Fibroblast of mammary gland (primary cell): ENCODE data around the gene RETREG3.
A peak's percentile ranks its signal among the peaks of the same experiment; 100 is the strongest.

Source experiments
- DNase-seq: peaks from one replicate; pipeline ENCODE4 v3.0.0-alpha.2; 2010; ENCODE audit warnings: low read depth
- H3K4me3 ChIP-seq: 2 replicates; pipeline ENCODE4 v1.5.1; 2011; ENCODE audit warnings: low read depth, mild to moderate bottlenecking, low read length, moderate library complexity; ENCODE audit not compliant: control insufficient read depth
- CTCF ChIP-seq: conservative IDR thresholded peaks from 2 replicates; pipeline ENCODE4 v1.5.1; 2011; ENCODE audit warnings: low read depth, low read length, inconsistent platforms; ENCODE audit not compliant: control insufficient read depth, insufficient read depth

Gene RETREG3

GRCh38 chr17:42578282-42578869, 30.8 kb downstream of the RETREG3 start:
- H3K4me3 ChIP-seq = peak overlapping the region; percentile 93
- peak; percentile 79 for TF ChIP-seq CTCF
- DNase-seq = peak; percentile 76

- TF ChIP-seq CTCF = peak; percentile 23
- DNase-seq = peak; percentile 92
- peak within 1 kb of the TSS; percentile 93 for H3K4me3 ChIP-seq
These were observed 31.5 kb downstream of the RETREG3 start, which contains the start of gene PSMC3IP for GRCh38 chr17:42577532-42578281. Gene PSMC3IP (minus strand): TSS chr17:42577729. CDS start chr17:42577686, 43 bp downstream.

GRCh38 chr17:42577140-42577531, 32.0 kb downstream of the RETREG3 start:
- peak overlapping the region; percentile 93 for H3K4me3 ChIP-seq
- no peak for TF ChIP-seq CTCF
- DNase-seq = no peak

- no peak for DNase-seq
- H3K4me3 ChIP-seq = no peak overlapping the region
- no peak for TF ChIP-seq CTCF
These were observed 34.7 kb downstream of the RETREG3 start for GRCh38 chr17:42574463-42574862.

- H3K4me3 ChIP-seq = no peak overlapping the region
- no peak for DNase-seq
- no peak for TF ChIP-seq CTCF
These were observed 36.1 kb downstream of the RETREG3 start for GRCh38 chr17:42573095-42573494.

GRCh38 chr17:42571435-42572225, 37.5 kb downstream of the RETREG3 start:
- no peak for DNase-seq
- TF ChIP-seq CTCF = no peak
- H3K4me3 ChIP-seq = no peak overlapping the region
